ENCODE measurements around the gene LRRC51.
"Not testable (repeated sequence)": the region's sequence is repeated elsewhere in the genome, so short reads cannot be mapped to it uniquely, and the experiment has no call there.

DNA sequence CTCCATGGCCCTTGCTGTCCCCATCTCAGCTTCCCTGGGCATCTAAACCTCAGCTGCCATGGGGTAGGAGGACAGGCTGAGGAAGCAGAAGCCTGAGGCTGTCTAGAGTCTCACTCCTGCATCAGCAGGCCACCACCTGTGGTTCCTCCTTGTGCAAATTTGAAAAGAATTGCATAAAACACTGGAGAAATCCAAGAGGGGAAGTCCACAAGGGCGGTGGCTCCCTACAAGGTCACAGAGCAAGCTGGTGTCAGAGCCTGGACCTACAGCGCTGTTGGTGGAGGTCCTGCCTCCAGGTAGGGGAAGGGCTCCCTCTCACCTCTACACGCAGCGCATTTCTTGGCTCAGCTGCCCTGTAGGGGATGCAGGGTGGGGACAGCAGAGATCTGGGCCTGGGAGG is 54.8 kb downstream of the LRRC51 start, which contains the start of gene FOLR3:
- TF ChIP-seq EZH2 (IDR thresholded peaks at IDR 0.05); POLR2AphosphoS5 (IDR thresholded peaks at IDR 0.05; ENCODE audit: borderline replicate concordance, low read depth, low read length); FOXP2 (optimal IDR thresholded peaks at IDR 0.05; ENCODE audit: control extremely low read depth, extremely low read length, insufficient read depth): not testable (repeated sequence)
